ENCODE results near the gene NIN. TPM values are rescaled to one million over a fixed set of nuclear protein-coding genes. Genes with fewer than 3 reads are reported as not detected.

The NIN gene
- total RNA-seq, 3 donors from 2014 or later (not counting 1 experiment from before 2014, with no cell fraction given) = 90.8 to 127 (median 118) TPM

GRCh38 chr14:50780393-50780792 is 50.6 kb downstream of the NIN start:
- Histone ChIP-seq H3K4me3 (ENCODE audit: low read length) (no peak overlapping the region), H3K27me3 (ENCODE audit: control insufficient read depth, insufficient read depth, low read length) (no peaks in the 10 kb centered on the region), H3K36me3 (ENCODE audit: control insufficient read depth, insufficient read depth, low read length) (peaks cover 20% of the 10 kb centered on the region), H3K9me3 (ENCODE audit: control insufficient read depth, insufficient read depth, low read length) (no peaks in the 10 kb centered on the region), H3K27ac (ENCODE audit: low read length) (no peak overlapping the region), H3K4me1 (ENCODE audit: control insufficient read depth, insufficient read depth, low read length) (peaks cover 32% of the 10 kb centered on the region)
- 100% methylated on average over 1 of the region's 4 CpGs for WGBS (ENCODE audit: insufficient coverage)
- intact Hi-C loops (cut with micrococcal nuclease) = no loop called here
- Mint-ChIP-seq H3K27ac (peak overlapping the region; percentile 37 to 53), H3K9me3 (no peaks in the 10 kb centered on the region), H3K27me3 (ENCODE audit: low read depth in 2 of 2) (no peaks in the 10 kb centered on the region), H3K36me3 (peaks cover 15% of the 10 kb centered on the region), H3K4me1 (peaks cover 43 to 51% of the 10 kb centered on the region in 2 donors), H3K4me3 (peak overlapping the region; percentile 30)
- ATAC-seq (peak; percentile 51 to 77 (median 52)), DNase-seq (no peak)
- TF ChIP-seq, protein P1, sequence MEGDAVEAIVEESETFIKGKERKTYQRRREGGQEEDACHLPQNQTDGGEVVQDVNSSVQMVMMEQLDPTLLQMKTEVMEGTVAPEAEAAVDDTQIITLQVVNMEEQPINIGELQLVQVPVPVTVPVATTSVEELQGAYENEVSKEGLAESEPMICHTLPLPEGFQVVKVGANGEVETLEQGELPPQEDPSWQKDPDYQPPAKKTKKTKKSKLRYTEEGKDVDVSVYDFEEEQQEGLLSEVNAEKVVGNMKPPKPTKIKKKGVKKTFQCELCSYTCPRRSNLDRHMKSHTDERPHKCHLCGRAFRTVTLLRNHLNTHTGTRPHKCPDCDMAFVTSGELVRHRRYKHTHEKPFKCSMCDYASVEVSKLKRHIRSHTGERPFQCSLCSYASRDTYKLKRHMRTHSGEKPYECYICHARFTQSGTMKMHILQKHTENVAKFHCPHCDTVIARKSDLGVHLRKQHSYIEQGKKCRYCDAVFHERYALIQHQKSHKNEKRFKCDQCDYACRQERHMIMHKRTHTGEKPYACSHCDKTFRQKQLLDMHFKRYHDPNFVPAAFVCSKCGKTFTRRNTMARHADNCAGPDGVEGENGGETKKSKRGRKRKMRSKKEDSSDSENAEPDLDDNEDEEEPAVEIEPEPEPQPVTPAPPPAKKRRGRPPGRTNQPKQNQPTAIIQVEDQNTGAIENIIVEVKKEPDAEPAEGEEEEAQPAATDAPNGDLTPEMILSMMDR (IDR thresholded peaks at IDR 0.05) = no peak

DNA sequence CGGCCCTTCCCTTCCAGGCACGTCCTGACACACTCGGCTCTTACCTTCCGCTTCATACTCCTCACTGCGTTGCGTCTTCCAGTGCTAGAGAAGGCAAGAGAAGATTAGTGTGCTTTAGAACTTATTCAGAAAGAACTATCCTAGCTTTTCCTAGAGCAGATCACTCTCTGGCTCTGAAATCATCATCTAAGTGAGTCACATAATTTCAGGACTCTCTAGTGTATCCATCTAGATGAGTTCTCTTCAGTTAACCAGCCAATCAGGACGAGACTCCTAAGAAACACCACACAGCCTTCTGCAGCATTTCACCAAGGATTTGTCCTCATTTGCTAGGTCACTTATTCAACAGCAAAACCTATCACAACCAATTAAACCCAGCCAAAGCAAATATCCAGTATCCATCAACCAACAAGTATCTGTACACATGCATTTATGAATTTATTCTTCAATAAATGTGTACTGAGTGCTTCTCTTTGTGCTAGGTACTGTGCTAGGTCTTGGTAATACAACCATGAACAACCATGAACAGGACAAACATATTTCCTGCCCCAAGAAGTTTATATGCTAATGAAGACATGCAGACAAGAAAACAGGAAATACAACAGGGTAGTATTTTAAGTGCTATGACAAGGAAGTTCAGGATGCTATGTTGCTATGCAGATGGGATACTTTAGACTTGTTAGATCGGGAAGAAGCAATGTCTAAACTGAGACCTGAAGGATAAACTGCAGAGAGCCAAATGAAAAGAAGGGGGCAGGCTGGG is 52.1 kb downstream of the NIN start:
- no peaks in the 10 kb centered on the region for H3K9me3 Mint-ChIP-seq
- H3K4me3 Mint-ChIP-seq = peak overlapping the region; percentile 38
- Histone ChIP-seq H3K4me1 (ENCODE audit: control insufficient read depth, insufficient read depth, low read length) (peaks cover 19% of the 10 kb centered on the region), H3K4me3 (ENCODE audit: low read length) (no peak overlapping the region), H3K36me3 (ENCODE audit: control insufficient read depth, insufficient read depth, low read length) (peaks cover 23% of the 10 kb centered on the region), H3K9me3 (ENCODE audit: control insufficient read depth, insufficient read depth, low read length) (no peaks in the 10 kb centered on the region), H3K27ac (ENCODE audit: low read length) (no peak overlapping the region), H3K27me3 (ENCODE audit: control insufficient read depth, insufficient read depth, low read length) (no peaks in the 10 kb centered on the region)
- H3K27me3 Mint-ChIP-seq (ENCODE audit: low read depth in 2 of 2) = no peaks in the 10 kb centered on the region
- WGBS (ENCODE audit: insufficient coverage) = 94% methylated on average over 8 of the region's 8 CpGs
- no peak for DNase-seq
- H3K4me1 Mint-ChIP-seq = peaks cover 28 to 38% of the 10 kb centered on the region in 2 donors
- intact Hi-C loops (cut with micrococcal nuclease) = loop anchor here (2.0 to 10.0 kb wide), 3 partner anchors 82 to 454 kb away; no protein-coding TSS in a partner anchor
- peaks cover 15% of the 10 kb centered on the region for H3K36me3 Mint-ChIP-seq
- TF ChIP-seq, protein P1 (IDR thresholded peaks at IDR 0.05) = no peak
- no peak for ATAC-seq
- peak overlapping the region; percentile 3 to 37 for H3K27ac Mint-ChIP-seq

GRCh38 chr14:50776522-50776921 is 54.4 kb downstream of the NIN start:
- H3K36me3 ChIP-seq (ENCODE audit: control insufficient read depth, insufficient read depth, low read length) = peaks cover 39% of the 10 kb centered on the region
- no peaks in the 10 kb centered on the region for H3K9me3 ChIP-seq (ENCODE audit: control insufficient read depth, insufficient read depth, low read length)
- H3K27ac Mint-ChIP-seq = peak overlapping the region in 1 of 2 donors; percentile 32
- peaks cover 16% of the 10 kb centered on the region for H3K4me1 ChIP-seq (ENCODE audit: control insufficient read depth, insufficient read depth, low read length)
- TF ChIP-seq, protein P1 (IDR thresholded peaks at IDR 0.05) = no peak
- no peak for ATAC-seq
- no peak overlapping the region for H3K4me3 ChIP-seq (ENCODE audit: low read length)
- H3K36me3 Mint-ChIP-seq = peaks cover 27% of the 10 kb centered on the region
- intact Hi-C loops (cut with micrococcal nuclease) = loop anchor here (10.0 kb wide), 2 partner anchors 172 to 452 kb away; no protein-coding TSS in a partner anchor
- peaks cover 27 to 32% of the 10 kb centered on the region in 2 donors for H3K4me1 Mint-ChIP-seq
- no peak for DNase-seq
- H3K9me3 Mint-ChIP-seq = no peaks in the 10 kb centered on the region
- H3K27me3 ChIP-seq (ENCODE audit: control insufficient read depth, insufficient read depth, low read length) = no peaks in the 10 kb centered on the region
- H3K4me3 Mint-ChIP-seq = no peak overlapping the region
- H3K27me3 Mint-ChIP-seq (ENCODE audit: low read depth in 2 of 2) = no peaks in the 10 kb centered on the region
- no peak overlapping the region for H3K27ac ChIP-seq (ENCODE audit: low read length)
